Right ventricle myocardium superior (tissue), 1 donor: ENCODE data around the gene MERTK. TPM values are rescaled to one million over a fixed set of nuclear protein-coding genes. Genes with fewer than 3 reads are reported as not detected.
A peak's percentile ranks its signal among the peaks of the same experiment; 100 is the strongest.
"Not testable (repeated sequence)": the region's sequence is repeated elsewhere in the genome, so short reads cannot be mapped to it uniquely, and the experiment has no call there.

Experiments used
- ATAC-seq: fragments of 200-7000 bp; cut with Tn5 transposase; one replicate; pipeline ENCODE4 v1.9.1; 2020; ENCODE audit warnings: mild to moderate bottlenecking; ENCODE audit not compliant: poor library complexity
- DNase-seq: peaks from one replicate; pipeline ENCODE4 v3.0.0-alpha.2; 2020
- intact Hi-C: fragments of 100-400 bp; cut with DNase I; formaldehyde crosslinking; loops from one replicate; pipeline ENCODE4 v1.11.2; 2022
- total RNA-seq: library from RNA; stranded (reverse); fragmentation: NEBNext Ultra II Directional; extraction: Animal tissue kit (Norgen Biotek cat#: 25700); gene quantifications from one replicate; pipeline ENCODE4 v1.2.1, GENCODE V29; 2021
- donor health status: DM: no; HTN: yes; CAD: no; lungs with severe emphysema.

Gene MERTK
- total RNA-seq, 1 donor from 2014 or later: 5.0 TPM

DNA sequence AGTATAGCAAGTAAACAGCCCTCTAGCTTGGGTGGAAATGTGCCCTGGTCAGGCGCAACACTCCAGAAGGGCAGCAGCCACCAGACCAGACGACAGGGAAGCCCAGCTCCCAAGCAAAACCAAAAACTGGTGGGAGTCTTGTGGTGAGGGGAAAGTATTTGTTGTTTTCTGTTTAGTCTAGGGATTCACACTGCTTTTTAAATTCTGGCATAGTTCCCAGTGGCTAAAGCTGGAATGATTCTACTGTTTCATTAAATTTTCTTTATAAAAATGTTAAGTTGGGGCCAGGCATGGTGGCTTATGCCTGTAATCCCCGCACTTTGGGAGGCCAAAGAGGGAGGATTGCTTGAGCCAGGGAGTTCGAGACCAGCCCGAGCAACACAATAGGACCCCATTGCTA is 38.5 kb downstream of the MERTK start:
- no peak for ATAC-seq
- intact Hi-C loops: no loop called here
- no peak for DNase-seq

- ATAC-seq (no peak), DNase-seq (no peak)
- intact Hi-C loops: no loop called here
These were observed 40.0 kb downstream of the MERTK start for GRCh38 chr2:111938392-111938791.

- no peak for ATAC-seq
- DNase-seq: no peak
- intact Hi-C loops: no loop called here
These were observed 42.2 kb downstream of the MERTK start for GRCh38 chr2:111940333-111941196.

DNA sequence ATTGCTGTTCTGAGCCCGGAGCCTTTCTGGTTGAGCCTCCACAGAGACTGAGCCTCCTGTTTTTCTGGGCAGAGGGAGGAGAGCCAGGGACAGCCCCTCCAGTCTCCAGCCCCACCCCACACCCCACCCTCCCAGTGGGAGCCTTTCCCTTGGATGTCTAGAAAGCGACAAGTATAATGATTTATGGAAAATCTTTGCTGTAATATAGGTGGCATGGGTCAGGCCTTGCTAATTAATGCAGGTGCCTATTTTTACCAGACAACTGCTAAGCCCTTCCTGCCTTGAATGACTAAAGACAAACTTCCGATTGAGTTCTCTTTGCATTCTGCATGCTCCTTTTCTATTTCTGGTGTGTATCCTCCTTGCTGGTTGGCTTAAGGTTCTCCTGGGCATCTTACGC is 43.1 kb downstream of the MERTK start:
- DNase-seq (no peak), ATAC-seq (no peak)
- intact Hi-C loops: no loop called here

- DNase-seq (no peak), ATAC-seq (no peak)
- intact Hi-C loops: no loop called here
These were observed 46.3 kb downstream of the MERTK start for GRCh38 chr2:111944531-111945210.

GRCh38 chr2:111945444-111946293 is 47.3 kb downstream of the MERTK start:
- DNase-seq: no peak
- intact Hi-C loops: no loop called here
- no peak for ATAC-seq

DNA sequence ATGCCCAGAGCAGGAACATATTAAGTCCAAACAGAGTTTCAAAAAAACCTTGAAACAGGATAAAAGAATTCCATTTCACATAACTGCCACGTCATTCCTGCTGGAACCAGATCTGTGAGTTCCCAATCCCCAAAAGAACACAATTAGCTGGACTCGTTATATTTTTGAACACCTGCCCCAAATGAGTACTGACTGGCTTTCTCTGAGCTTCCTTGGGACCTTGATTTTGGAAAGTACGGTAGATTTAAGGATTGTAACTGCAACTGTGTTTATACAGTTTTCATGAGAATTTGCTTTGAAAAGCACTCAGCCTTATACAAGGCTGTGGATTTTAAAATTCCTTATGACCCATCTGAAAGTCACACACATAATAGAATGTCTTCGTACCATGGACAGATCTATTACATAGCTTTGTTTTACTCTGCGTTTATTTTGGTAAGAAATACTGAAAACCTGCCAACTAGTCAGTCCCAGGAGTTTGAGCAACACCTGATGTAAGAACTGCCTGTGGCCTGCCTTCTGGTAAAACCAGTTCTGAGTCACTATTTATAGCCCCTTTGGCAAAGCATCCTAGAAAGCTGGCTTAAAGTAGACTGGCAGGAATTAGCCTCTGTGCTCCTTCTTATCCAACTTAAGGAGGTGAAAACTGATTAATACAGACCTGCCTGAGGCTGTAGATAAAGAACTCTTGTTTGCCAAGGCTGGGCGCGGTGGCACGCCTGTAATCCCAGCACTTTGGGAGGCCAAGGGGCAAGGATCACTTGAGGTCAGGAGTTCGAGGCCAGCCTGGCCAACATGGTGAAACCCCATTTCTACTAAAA is 48.1 kb downstream of the MERTK start:
- DNase-seq (no peak), ATAC-seq (peak; percentile 94)
- intact Hi-C loops: no loop called here

- DNase-seq (no peak), ATAC-seq (no peak)
- intact Hi-C loops: no loop called here
These were observed 48.8 kb downstream of the MERTK start for GRCh38 chr2:111947219-111947618.

DNA sequence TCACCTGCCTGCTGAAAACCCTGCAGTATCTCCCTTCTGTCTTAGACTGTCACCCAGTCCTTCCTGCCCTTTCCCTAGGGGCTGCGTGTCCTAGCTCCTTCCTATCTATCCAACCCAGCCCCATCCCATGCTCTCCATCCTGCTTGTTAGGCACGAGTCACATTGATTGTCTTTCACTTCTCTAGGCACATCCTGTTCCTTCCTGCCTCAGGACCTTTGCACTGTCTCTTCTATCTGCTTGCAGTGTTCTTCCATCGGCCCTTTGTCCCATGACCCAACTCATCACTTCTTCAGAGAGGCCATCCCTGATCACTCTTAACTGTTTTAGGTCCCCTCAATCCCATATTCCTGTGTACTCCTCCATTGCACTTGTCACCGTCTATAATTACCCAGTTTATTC is 50.4 kb downstream of the MERTK start:
- ATAC-seq (no peak), DNase-seq (no peak)
- intact Hi-C loops: no loop called here

- ATAC-seq (no peak), DNase-seq (no peak)
- intact Hi-C loops: no loop called here
These were observed 51.8 kb downstream of the MERTK start for GRCh38 chr2:111950236-111950635.

GRCh38 chr2:111951486-111951885 is 53.1 kb downstream of the MERTK start:
- DNase-seq (no peak), ATAC-seq (no peak)
- intact Hi-C loops: no loop called here

- no peak for DNase-seq
- intact Hi-C loops: no loop called here
- ATAC-seq: no peak
These were observed 54.6 kb downstream of the MERTK start for GRCh38 chr2:111952871-111953452.

GRCh38 chr2:111954602-111955332 is 56.4 kb downstream of the MERTK start:
- intact Hi-C loops: no loop called here
- DNase-seq (peak; percentile 60), ATAC-seq (peak; percentile 45)

DNA sequence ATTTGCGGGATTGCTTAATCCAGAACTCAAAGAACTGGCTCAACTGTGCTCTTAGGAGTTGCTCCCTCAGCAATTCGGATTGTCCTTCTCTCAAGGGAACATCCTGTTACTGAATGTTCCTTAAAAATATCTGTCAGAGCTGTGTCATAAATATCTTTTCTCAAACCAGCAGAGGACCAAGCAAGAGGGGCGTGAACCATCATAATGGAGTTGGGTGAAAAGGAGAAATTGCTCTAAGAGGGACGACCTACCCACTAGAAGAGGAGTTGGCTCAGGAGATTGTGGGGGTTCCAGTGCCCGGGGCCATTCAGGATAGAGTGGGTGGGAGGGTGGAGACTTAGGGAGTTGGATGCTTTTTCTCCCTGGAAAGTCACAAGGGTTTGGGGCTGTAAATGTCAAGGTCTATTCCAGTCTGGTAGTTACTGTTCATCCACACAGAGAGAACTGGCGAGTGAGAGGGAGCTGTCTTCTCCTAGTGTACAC is 59.5 kb downstream of the MERTK start:
- DNase-seq (no peak), ATAC-seq (peak; percentile 84)
- intact Hi-C loops: no loop called here

DNA sequence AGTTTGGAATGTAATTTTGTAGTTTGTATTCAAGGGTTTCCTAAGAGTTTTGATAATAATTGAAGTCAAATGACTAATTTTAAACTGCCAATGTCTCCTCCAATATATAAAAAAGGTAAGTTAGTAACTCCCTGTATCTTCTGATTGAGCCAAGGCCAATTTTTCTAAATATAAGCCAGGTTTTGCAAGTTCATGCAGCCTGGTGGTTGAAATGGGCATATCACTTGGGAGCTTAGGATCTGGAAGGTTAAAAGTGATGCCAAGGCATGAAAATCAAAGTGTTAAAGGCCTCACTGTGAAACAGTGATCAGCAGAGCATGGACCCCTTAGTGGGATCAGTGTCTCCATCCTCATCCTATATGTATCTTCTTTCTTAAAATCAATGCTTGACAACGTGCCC is 60.5 kb downstream of the MERTK start:
- intact Hi-C loops: no loop called here
- DNase-seq (no peak), ATAC-seq (no peak)

DNA sequence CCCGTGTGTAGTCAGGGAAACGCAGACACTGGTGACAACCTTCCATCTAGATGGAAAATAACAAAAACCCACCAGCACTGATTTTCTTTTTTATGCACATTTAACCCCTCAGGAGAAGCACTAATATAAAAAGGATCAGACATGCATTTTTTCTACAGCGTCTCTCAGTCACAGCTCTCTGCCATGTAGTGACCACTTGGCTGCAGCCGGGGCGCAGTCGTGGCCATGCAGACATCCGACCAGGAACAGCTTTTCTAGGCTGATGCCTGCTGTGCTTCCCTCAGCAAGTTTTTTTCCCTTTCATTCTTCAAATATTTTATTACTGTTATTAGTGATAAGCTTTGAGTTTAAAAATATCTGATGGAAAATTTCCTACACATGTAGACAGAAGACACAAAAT is 63.3 kb downstream of the MERTK start:
- ATAC-seq (no peak), DNase-seq (no peak)
- intact Hi-C loops: no loop called here

DNA sequence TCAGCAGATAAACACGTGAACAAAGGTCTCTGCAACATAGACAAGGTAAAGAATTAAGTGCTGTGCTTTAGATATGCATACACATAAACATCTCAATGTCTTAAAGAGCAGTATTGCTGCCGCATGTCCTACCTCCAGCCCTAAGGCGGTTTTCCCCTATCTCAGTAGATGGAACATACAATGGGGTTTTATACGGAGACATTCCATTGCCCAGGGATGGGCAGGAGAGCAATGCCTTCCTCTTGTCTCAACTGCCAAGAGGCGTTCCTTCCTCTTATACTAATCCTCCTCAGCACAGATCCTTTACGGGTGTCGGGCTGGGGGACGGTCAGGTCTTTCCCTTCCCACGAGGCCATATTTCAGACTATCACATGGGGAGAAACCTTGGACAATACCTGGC is 64.7 kb downstream of the MERTK start:
- intact Hi-C loops, ATAC-seq: not testable (repeated sequence)

More for the DNA sequence above, 64.7 kb downstream of the MERTK start:
- DNase-seq: not testable (repeated sequence)
